ENCODE data around the gene GPR158. TPM values are rescaled to one million over a fixed set of nuclear protein-coding genes. Genes with fewer than 3 reads are reported as not detected.

GPR158 gene
- total RNA-seq, 1 experiment from 2014 or later: 2.9 TPM

- no peak overlapping the region for H3K9ac ChIP-seq (ENCODE audit: low read length)
- no peak overlapping the region for H2AFZ ChIP-seq (ENCODE audit: low read depth, low read length, poor library complexity, severe bottlenecking)
- ChIA-PET CTCF (no interaction called here), RAD21 (ENCODE audit: low non-redundant PET in 1 of 2, low total read pairs in 2 of 2, uncharacterized antibody in 2 of 2, unreplicated experiment in 2 of 2) (no interaction called here), POLR2A (no interaction called here)
- H3K4me2 ChIP-seq (ENCODE audit: low read length): no peak overlapping the region
- peaks cover 0 to 3% of the 10 kb centered on the region in 2 experiments; a peak in 1 of 4 replicates for H3K9me3 ChIP-seq (ENCODE audit: control insufficient read depth in 1 of 2, insufficient read depth in 1 of 2, low read depth in 1 of 2, low read length in 2 of 2)
- no peak for DNase-seq (ENCODE audit: low read depth, low spot score)
- no peaks in the 10 kb centered on the region for H3K4me1 ChIP-seq (ENCODE audit: control insufficient read depth in 1 of 2, insufficient read depth in 2 of 2, low read length in 2 of 2)
- H3K79me2 ChIP-seq (ENCODE audit: insufficient read depth, low read length): no peaks in the 10 kb centered on the region
- no peak overlapping the region for H3K4me3 ChIP-seq (replicated peaks in 1 of 2; ENCODE audit: low read depth in 1 of 2, low read length in 2 of 2)
- H4K20me1 ChIP-seq (ENCODE audit: insufficient read depth): no peaks in the 10 kb centered on the region
- no peaks in the 10 kb centered on the region for H3K27me3 ChIP-seq (ENCODE audit: insufficient read depth, low read length)
- no peaks in the 10 kb centered on the region for H3K36me3 ChIP-seq (ENCODE audit: control insufficient read depth in 1 of 2, insufficient read depth in 2 of 2, low read length in 2 of 2)
- H3K27ac ChIP-seq (ENCODE audit: low read depth, low read length): no peak overlapping the region
- TF ChIP-seq FOSL1 (IDR thresholded peaks at IDR 0.05; ENCODE audit: low read depth): no peak
- no peak for TF ChIP-seq YY1 (IDR thresholded peaks at IDR 0.05; ENCODE audit: extremely low read depth, insufficient replicate concordance, low read depth, low read length)
- TF ChIP-seq MAX (IDR thresholded peaks at IDR 0.05): no peak
- intact Hi-C loops (cut with micrococcal nuclease): no loop called here
- H3K9me2 ChIP-seq (ENCODE audit: insufficient read depth): no peaks in the 10 kb centered on the region
- BruUV-seq (replicated peaks): no TSS peak
- no peak for ATAC-seq
Measured at GRCh38 chr10:25383686-25384085, 208.9 kb downstream of the GPR158 start.

- Histone ChIP-seq H3K27ac (ENCODE audit: low read depth, low read length) (no peak overlapping the region), H3K4me1 (ENCODE audit: control insufficient read depth in 1 of 2, insufficient read depth in 2 of 2, low read length in 2 of 2) (no peaks in the 10 kb centered on the region), H3K4me3 (replicated peaks in 1 of 2; ENCODE audit: low read depth in 1 of 2, low read length in 2 of 2) (no peak overlapping the region), H3K27me3 (ENCODE audit: insufficient read depth, low read length) (no peaks in the 10 kb centered on the region), H3K36me3 (ENCODE audit: control insufficient read depth in 1 of 2, insufficient read depth in 2 of 2, low read length in 2 of 2) (no peaks in the 10 kb centered on the region), H3K79me2 (ENCODE audit: insufficient read depth, low read length) (no peaks in the 10 kb centered on the region), H3K9me3 (ENCODE audit: control insufficient read depth in 1 of 2, insufficient read depth in 1 of 2, low read depth in 1 of 2, low read length in 2 of 2) (peaks cover 0 to 3% of the 10 kb centered on the region in 2 experiments; a peak in 1 of 4 replicates), H2AFZ (ENCODE audit: low read depth, low read length, poor library complexity, severe bottlenecking) (no peak overlapping the region), H3K4me2 (ENCODE audit: low read length) (no peak overlapping the region), H3K9ac (ENCODE audit: low read length) (no peak overlapping the region), H4K20me1 (ENCODE audit: insufficient read depth) (no peaks in the 10 kb centered on the region), H3K9me2 (ENCODE audit: insufficient read depth) (no peaks in the 10 kb centered on the region)
- TF ChIP-seq EGR1 (IDR thresholded peaks at IDR 0.05; ENCODE audit: low read depth): no peak
- intact Hi-C loops (cut with micrococcal nuclease): no loop called here
- no peak for DNase-seq (ENCODE audit: low read depth, low spot score)
- BruUV-seq (replicated peaks): no TSS peak
- CTCF ChIA-PET: no interaction called here
- ATAC-seq: no peak
- POLR2A ChIA-PET: no interaction called here
- RAD21 ChIA-PET (ENCODE audit: low non-redundant PET in 1 of 2, low total read pairs in 2 of 2, uncharacterized antibody in 2 of 2, unreplicated experiment in 2 of 2): no interaction called here
Measured at GRCh38 chr10:25384618-25385017, 209.8 kb downstream of the GPR158 start.
